SK-N-SH (cell line): ENCODE data around the gene AURKB.

Experiments
- CTCF ChIP-seq: fragments of 200-600 bp; sonication (generic); IDR thresholded peaks from 2 replicates; pipeline ENCODE4 v1.6.1; 2017; ENCODE audit warnings: antibody characterized with exemption, mild to moderate bottlenecking, moderate library complexity
- EP300 ChIP-seq, 2 experiments: IDR thresholded peaks; 2 replicates each; pipeline versions ENCODE4 v1.4.0 to v1.6.1; 2012; ENCODE audit warnings: borderline replicate concordance in 1 of 2, low read depth in 1 of 2, low read length in 1 of 2
- FOXJ3 ChIP-seq: sonication (generic); formaldehyde crosslinking; IDR thresholded peaks from 2 replicates; pipeline ENCODE4 v1.5.1; 2020; ENCODE audit warnings: mild to moderate bottlenecking, missing genetic modification reagents
- POLR2AphosphoS5 ChIP-seq: IDR thresholded peaks from 2 replicates; pipeline ENCODE4 v1.6.1; 2012; ENCODE audit warnings: low read depth, low read length

DNA sequence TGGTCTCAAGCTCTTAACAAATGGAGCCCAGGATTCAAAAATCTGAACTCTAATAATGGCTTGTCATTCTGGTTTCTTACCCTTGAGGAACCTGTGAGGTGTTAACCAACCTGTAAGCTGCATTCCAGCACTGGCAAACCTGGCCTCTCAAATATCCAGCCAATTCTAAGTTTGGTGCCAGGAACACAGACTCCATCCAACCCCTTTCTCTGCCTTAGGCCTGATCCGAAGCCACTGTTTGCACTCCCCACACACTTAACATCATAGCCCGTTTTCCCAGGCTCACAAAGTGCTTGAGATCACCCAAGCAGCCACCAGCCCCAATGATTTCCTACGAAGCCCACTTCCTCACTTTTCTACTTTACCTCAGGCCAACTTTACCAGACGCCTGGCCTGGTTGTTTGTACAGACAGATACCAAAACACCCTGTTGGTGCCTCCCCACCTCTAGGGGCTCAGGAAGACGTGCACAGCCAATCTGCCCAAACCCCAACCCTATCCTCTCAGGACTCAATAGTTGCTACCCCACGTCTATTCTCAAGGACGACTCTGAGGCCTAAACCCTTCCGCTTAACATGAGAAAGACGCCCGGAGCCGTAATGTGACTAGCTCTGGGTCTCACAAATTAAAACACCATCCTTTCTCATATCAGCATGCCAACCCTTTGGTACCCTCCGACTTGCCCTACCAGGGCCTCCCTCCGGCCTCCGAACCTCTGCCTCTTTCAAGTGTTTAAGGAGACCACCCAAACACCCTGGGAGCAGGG lies 55.0 kb downstream of the AURKB start:
- TF ChIP-seq POLR2AphosphoS5 (no peak), CTCF (no peak), EP300 (IDR thresholded peaks at IDR 0.05; ENCODE audit: borderline replicate concordance in 1 of 2, low read depth in 1 of 2, low read length in 1 of 2) (no peak), FOXJ3 (CRISPR knock-in tag) (no peak)
